ENCODE measurements around the gene SZT2. TPM values are rescaled to one million over a fixed set of nuclear protein-coding genes. Genes with fewer than 3 reads are reported as not detected.

Gene SZT2
- total RNA-seq, 1 experiment from 2014 or later = 28.4 TPM

- TF ChIP-seq, protein P1, sequence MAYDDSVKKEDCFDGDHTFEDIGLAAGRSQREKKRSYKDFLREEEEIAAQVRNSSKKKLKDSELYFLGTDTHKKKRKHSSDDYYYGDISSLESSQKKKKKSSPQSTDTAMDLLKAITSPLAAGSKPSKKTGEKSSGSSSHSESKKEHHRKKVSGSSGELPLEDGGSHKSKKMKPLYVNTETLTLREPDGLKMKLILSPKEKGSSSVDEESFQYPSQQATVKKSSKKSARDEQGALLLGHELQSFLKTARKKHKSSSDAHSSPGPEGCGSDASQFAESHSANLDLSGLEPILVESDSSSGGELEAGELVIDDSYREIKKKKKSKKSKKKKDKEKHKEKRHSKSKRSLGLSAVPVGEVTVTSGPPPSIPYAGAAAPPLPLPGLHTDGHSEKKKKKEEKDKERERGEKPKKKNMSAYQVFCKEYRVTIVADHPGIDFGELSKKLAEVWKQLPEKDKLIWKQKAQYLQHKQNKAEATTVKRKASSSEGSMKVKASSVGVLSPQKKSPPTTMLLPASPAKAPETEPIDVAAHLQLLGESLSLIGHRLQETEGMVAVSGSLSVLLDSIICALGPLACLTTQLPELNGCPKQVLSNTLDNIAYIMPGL (CRISPR knock-in tag; IDR thresholded peaks at IDR 0.05) = no peak
- TF ChIP-seq, protein P2, sequence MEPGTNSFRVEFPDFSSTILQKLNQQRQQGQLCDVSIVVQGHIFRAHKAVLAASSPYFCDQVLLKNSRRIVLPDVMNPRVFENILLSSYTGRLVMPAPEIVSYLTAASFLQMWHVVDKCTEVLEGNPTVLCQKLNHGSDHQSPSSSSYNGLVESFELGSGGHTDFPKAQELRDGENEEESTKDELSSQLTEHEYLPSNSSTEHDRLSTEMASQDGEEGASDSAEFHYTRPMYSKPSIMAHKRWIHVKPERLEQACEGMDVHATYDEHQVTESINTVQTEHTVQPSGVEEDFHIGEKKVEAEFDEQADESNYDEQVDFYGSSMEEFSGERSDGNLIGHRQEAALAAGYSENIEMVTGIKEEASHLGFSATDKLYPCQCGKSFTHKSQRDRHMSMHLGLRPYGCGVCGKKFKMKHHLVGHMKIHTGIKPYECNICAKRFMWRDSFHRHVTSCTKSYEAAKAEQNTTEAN (CRISPR knock-in tag; IDR thresholded peaks at IDR 0.05) = no peak
Observed at GRCh38 chr1:43372172-43372571, 17.5 kb upstream of the SZT2 start (continued).

DNA sequence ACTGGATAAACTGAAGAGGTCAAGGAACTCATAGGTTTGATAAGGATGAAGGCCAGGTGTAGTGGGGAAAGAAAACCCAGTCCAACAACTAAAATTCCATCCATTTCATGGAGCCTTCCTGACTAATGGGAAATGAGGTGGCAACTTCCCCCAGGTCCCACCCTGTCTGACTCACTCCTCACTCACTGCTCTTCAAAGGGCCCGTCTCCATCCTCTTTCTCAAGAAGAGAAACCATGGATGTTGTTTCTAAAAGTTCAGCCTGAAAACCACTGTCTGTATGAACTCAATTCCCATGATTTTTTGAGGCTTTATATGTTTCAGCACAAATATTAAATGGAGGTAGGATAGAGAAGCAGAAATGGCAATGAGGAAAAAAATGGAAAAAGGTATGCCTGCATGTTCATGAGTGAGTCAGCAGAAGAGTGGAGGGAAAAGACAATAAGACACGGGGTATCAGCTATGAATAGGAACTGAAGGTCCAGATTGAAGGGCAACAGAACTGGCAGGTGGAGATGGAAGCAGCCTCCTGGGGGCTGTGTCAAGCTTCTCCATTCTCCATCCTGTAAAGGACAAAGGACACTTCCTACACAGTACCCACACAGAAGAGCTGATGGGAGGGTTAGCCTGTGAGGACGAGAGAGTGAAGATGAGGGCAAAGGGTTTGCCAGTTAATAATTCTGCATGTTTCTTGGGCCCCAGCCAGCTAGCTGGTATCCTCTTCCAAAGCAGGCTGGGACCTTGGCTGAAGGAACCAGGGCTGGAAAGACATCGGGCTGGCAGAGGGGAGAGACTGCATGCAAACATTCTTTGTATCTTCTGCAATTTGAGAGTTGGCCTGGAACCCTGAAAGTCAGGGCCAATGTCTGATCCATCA, 16.4 kb upstream of the SZT2 start:
- Mint-ChIP-seq H3K27ac (no peak overlapping the region), H3K36me3 (no peaks in the 10 kb centered on the region), H3K27me3 (ENCODE audit: low read depth) (no peaks in the 10 kb centered on the region), H3K9me3 (no peaks in the 10 kb centered on the region), H3K4me1 (peaks cover 9% of the 10 kb centered on the region), H3K4me3 (no peak overlapping the region)
- TF ChIP-seq, protein P3, sequence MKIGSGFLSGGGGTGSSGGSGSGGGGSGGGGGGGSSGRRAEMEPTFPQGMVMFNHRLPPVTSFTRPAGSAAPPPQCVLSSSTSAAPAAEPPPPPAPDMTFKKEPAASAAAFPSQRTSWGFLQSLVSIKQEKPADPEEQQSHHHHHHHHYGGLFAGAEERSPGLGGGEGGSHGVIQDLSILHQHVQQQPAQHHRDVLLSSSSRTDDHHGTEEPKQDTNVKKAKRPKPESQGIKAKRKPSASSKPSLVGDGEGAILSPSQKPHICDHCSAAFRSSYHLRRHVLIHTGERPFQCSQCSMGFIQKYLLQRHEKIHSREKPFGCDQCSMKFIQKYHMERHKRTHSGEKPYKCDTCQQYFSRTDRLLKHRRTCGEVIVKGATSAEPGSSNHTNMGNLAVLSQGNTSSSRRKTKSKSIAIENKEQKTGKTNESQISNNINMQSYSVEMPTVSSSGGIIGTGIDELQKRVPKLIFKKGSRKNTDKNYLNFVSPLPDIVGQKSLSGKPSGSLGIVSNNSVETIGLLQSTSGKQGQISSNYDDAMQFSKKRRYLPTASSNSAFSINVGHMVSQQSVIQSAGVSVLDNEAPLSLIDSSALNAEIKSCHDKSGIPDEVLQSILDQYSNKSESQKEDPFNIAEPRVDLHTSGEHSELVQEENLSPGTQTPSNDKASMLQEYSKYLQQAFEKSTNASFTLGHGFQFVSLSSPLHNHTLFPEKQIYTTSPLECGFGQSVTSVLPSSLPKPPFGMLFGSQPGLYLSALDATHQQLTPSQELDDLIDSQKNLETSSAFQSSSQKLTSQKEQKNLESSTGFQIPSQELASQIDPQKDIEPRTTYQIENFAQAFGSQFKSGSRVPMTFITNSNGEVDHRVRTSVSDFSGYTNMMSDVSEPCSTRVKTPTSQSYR (CRISPR knock-in tag; IDR thresholded peaks at IDR 0.05) = no peak
- TF ChIP-seq TP53 (CRISPR knock-in tag; IDR thresholded peaks at IDR 0.05) (no peak), ZNF219 (CRISPR knock-in tag; IDR thresholded peaks at IDR 0.05; ENCODE audit: borderline replicate concordance) (no peak), ZNF232 (CRISPR knock-in tag; IDR thresholded peaks at IDR 0.05) (no peak), MYBL2 (CRISPR knock-in tag; IDR thresholded peaks at IDR 0.05) (no peak), CBFB (CRISPR knock-in tag; IDR thresholded peaks at IDR 0.05; ENCODE audit: low read depth) (no peak), PREB (CRISPR knock-in tag; IDR thresholded peaks at IDR 0.05; ENCODE audit: borderline replicate concordance) (no peak), NR1H2 (CRISPR knock-in tag; IDR thresholded peaks at IDR 0.05) (no peak), MXD4 (CRISPR knock-in tag; IDR thresholded peaks at IDR 0.05; ENCODE audit: borderline replicate concordance) (no peak), JUN (CRISPR knock-in tag; IDR thresholded peaks at IDR 0.05) (no peak), NFATC4 (CRISPR knock-in tag; IDR thresholded peaks at IDR 0.05) (no peak), NR2C2 (CRISPR knock-in tag; IDR thresholded peaks at IDR 0.05) (no peak), ZNF396 (CRISPR knock-in tag; IDR thresholded peaks at IDR 0.05; ENCODE audit: borderline replicate concordance) (no peak)
- TF ChIP-seq, protein P4, sequence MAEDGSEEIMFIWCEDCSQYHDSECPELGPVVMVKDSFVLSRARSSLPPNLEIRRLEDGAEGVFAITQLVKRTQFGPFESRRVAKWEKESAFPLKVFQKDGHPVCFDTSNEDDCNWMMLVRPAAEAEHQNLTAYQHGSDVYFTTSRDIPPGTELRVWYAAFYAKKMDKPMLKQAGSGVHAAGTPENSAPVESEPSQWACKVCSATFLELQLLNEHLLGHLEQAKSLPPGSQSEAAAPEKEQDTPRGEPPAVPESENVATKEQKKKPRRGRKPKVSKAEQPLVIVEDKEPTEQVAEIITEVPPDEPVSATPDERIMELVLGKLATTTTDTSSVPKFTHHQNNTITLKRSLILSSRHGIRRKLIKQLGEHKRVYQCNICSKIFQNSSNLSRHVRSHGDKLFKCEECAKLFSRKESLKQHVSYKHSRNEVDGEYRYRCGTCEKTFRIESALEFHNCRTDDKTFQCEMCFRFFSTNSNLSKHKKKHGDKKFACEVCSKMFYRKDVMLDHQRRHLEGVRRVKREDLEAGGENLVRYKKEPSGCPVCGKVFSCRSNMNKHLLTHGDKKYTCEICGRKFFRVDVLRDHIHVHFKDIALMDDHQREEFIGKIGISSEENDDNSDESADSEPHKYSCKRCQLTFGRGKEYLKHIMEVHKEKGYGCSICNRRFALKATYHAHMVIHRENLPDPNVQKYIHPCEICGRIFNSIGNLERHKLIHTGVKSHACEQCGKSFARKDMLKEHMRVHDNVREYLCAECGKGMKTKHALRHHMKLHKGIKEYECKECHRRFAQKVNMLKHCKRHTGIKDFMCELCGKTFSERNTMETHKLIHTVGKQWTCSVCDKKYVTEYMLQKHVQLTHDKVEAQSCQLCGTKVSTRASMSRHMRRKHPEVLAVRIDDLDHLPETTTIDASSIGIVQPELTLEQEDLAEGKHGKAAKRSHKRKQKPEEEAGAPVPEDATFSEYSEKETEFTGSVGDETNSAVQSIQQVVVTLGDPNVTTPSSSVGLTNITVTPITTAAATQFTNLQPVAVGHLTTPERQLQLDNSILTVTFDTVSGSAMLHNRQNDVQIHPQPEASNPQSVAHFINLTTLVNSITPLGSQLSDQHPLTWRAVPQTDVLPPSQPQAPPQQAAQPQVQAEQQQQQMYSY (CRISPR knock-in tag; IDR thresholded peaks at IDR 0.05) = no peak
- TF ChIP-seq, protein P2 (CRISPR knock-in tag; IDR thresholded peaks at IDR 0.05) = no peak
- TF ChIP-seq, protein P5, sequence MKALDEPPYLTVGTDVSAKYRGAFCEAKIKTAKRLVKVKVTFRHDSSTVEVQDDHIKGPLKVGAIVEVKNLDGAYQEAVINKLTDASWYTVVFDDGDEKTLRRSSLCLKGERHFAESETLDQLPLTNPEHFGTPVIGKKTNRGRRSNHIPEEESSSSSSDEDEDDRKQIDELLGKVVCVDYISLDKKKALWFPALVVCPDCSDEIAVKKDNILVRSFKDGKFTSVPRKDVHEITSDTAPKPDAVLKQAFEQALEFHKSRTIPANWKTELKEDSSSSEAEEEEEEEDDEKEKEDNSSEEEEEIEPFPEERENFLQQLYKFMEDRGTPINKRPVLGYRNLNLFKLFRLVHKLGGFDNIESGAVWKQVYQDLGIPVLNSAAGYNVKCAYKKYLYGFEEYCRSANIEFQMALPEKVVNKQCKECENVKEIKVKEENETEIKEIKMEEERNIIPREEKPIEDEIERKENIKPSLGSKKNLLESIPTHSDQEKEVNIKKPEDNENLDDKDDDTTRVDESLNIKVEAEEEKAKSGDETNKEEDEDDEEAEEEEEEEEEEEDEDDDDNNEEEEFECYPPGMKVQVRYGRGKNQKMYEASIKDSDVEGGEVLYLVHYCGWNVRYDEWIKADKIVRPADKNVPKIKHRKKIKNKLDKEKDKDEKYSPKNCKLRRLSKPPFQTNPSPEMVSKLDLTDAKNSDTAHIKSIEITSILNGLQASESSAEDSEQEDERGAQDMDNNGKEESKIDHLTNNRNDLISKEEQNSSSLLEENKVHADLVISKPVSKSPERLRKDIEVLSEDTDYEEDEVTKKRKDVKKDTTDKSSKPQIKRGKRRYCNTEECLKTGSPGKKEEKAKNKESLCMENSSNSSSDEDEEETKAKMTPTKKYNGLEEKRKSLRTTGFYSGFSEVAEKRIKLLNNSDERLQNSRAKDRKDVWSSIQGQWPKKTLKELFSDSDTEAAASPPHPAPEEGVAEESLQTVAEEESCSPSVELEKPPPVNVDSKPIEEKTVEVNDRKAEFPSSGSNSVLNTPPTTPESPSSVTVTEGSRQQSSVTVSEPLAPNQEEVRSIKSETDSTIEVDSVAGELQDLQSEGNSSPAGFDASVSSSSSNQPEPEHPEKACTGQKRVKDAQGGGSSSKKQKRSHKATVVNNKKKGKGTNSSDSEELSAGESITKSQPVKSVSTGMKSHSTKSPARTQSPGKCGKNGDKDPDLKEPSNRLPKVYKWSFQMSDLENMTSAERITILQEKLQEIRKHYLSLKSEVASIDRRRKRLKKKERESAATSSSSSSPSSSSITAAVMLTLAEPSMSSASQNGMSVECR (CRISPR knock-in tag; IDR thresholded peaks at IDR 0.05; ENCODE audit: borderline replicate concordance) = no peak
- no peak for ATAC-seq
- CTCF ChIA-PET = no interaction called here
- POLR2A ChIA-PET = no interaction called here
- no peak for DNase-seq (ENCODE audit: low spot score)

Measured in WTC11 (cell line).